ENCODE results near the gene OPRL1.

Gene OPRL1

DNA sequence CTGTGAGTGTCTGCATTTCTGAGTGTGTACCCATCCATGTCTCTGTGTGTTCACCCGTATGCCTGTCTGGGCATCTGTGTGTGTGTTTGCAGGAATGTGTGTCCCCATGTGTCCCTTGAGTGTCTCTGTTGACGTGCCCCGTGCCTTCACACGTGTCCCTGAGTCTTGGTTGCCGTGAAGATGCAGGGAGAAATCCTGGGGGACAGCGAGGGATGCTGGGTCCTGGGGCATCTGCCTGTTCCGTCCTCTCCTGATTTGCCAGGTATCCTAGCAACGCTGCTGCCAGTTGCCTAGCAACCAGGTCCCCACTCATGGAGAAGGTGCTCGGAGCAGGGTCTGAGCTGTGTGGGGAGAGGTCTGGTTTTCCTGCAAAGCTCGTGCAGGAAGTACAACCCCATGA is 10.3 kb downstream of the OPRL1 start:
- Histone ChIP-seq H3K9me3 (ENCODE audit: control extremely low read depth in 1 of 5, control insufficient read depth in 4 of 5, insufficient read depth in 2 of 5, low read depth in 1 of 5, low read length in 4 of 5) (peaks cover 0 to 11% (median 0%) of the 10 kb centered on the region in 5 experiments), H3K27me3 (replicated peaks in 2 of 5; ENCODE audit: control insufficient read depth in 4 of 5, insufficient read depth in 5 of 5, low read length in 4 of 5) (no peaks in the 10 kb centered on the region), H3K36me3 (ENCODE audit: control insufficient read depth in 4 of 4, insufficient read depth in 4 of 4, low read length in 3 of 4) (peaks cover 0 to 2% (median 0%) of the 10 kb centered on the region in 4 experiments), H3K4me1 (ENCODE audit: control extremely low read depth in 1 of 4, control insufficient read depth in 4 of 4, insufficient read depth in 4 of 4, low read length in 3 of 4) (peaks cover 0 to 3% (median 1%) of the 10 kb centered on the region in 4 experiments), H3K4me3 (ENCODE audit: control insufficient read depth in 1 of 7, extremely low read depth in 1 of 7, insufficient read depth in 4 of 7, low read depth in 2 of 7, low read length in 6 of 7) (no peak overlapping the region), H3K27ac (ENCODE audit: insufficient read depth in 1 of 2, low read depth in 1 of 2, low read length in 2 of 2, poor library complexity in 1 of 2, severe bottlenecking in 2 of 2) (no peak overlapping the region)
- 94% methylated on average over 8 of the region's 10 CpGs for WGBS (ENCODE audit: insufficient coverage)
- no peak for DNase-seq
- CTCF ChIA-PET: interaction anchor here (1.2 to 1.3 kb wide), 3 partner anchors 12 to 21 kb away, joined by 3 to 4 read pairs (median 4); no protein-coding TSS in a partner anchor
- POLR2A ChIA-PET: no interaction called here

- ChIA-PET POLR2A (no interaction called here), CTCF (interaction anchor here (0.9 to 1.3 kb wide), 2 partner anchors 11 to 19 kb away, joined by 3 to 4 read pairs; no protein-coding TSS in a partner anchor)
- no peak overlapping the region for H3K27ac ChIP-seq (ENCODE audit: insufficient read depth in 1 of 2, low read depth in 1 of 2, low read length in 2 of 2, poor library complexity in 1 of 2, severe bottlenecking in 2 of 2)
- no peak for DNase-seq
- H3K4me3 ChIP-seq (ENCODE audit: control insufficient read depth in 1 of 7, extremely low read depth in 1 of 7, insufficient read depth in 4 of 7, low read depth in 2 of 7, low read length in 6 of 7): no peak overlapping the region
- H3K27me3 ChIP-seq (replicated peaks in 2 of 5; ENCODE audit: control insufficient read depth in 4 of 5, insufficient read depth in 5 of 5, low read length in 4 of 5): no peaks in the 10 kb centered on the region
- H3K4me1 ChIP-seq (ENCODE audit: control extremely low read depth in 1 of 4, control insufficient read depth in 4 of 4, insufficient read depth in 4 of 4, low read length in 3 of 4): peaks cover 0 to 3% (median 0%) of the 10 kb centered on the region in 4 experiments
- 97% methylated on average over 19 of the region's 19 CpGs for WGBS (ENCODE audit: insufficient coverage)
- peaks cover 0 to 11% (median 0%) of the 10 kb centered on the region in 5 experiments for H3K9me3 ChIP-seq (ENCODE audit: control extremely low read depth in 1 of 5, control insufficient read depth in 4 of 5, insufficient read depth in 2 of 5, low read depth in 1 of 5, low read length in 4 of 5)
- H3K36me3 ChIP-seq (ENCODE audit: control insufficient read depth in 4 of 4, insufficient read depth in 4 of 4, low read length in 3 of 4): peaks cover under 1 to 5% (median 3%) of the 10 kb centered on the region in 4 experiments
Measured at GRCh38 chr20:64091340-64091739, 11.5 kb downstream of the OPRL1 start.

DNA sequence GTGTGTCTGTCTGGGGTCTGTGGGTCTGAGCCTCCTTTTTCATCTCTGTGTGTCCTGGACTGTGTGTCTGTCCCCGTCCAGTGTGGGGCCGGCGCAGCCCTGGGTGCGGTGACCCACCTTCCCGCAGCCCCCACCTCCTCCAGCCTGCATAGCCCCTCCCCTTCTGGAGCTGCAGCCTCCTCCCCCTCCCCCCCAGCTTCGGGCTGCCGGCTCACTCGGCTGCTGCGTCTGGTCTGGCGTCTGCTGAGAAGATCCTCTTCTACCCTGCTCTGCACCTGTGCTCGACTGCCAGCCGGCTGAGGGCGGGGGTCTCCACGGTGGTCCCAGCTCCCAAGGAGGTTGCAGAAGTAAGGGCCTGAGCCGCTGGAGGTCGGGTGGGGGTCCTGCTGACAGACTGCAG is 11.9 kb downstream of the OPRL1 start:
- ChIA-PET POLR2A (no interaction called here), CTCF (interaction anchor here (0.9 kb wide), 1 partner anchor 18 kb away, joined by 3 read pairs; no protein-coding TSS in a partner anchor)
- no peak for DNase-seq
- WGBS (ENCODE audit: insufficient coverage): 76% methylated on average over 9 of the region's 16 CpGs
- Histone ChIP-seq H3K27me3 (replicated peaks in 2 of 5; ENCODE audit: control insufficient read depth in 4 of 5, insufficient read depth in 5 of 5, low read length in 4 of 5) (no peaks in the 10 kb centered on the region), H3K4me3 (ENCODE audit: control insufficient read depth in 1 of 7, extremely low read depth in 1 of 7, insufficient read depth in 4 of 7, low read depth in 2 of 7, low read length in 6 of 7) (no peak overlapping the region), H3K27ac (ENCODE audit: insufficient read depth in 1 of 2, low read depth in 1 of 2, low read length in 2 of 2, poor library complexity in 1 of 2, severe bottlenecking in 2 of 2) (no peak overlapping the region), H3K9me3 (ENCODE audit: control extremely low read depth in 1 of 5, control insufficient read depth in 4 of 5, insufficient read depth in 2 of 5, low read depth in 1 of 5, low read length in 4 of 5) (peaks cover 0 to 9% (median 0%) of the 10 kb centered on the region in 5 experiments), H3K36me3 (ENCODE audit: control insufficient read depth in 4 of 4, insufficient read depth in 4 of 4, low read length in 3 of 4) (peaks cover 2 to 9% (median 6%) of the 10 kb centered on the region in 4 experiments), H3K4me1 (ENCODE audit: control extremely low read depth in 1 of 4, control insufficient read depth in 4 of 4, insufficient read depth in 4 of 4, low read length in 3 of 4) (peaks cover 0 to 3% (median 0%) of the 10 kb centered on the region in 4 experiments)

GRCh38 chr20:64092258-64093012 is 12.6 kb downstream of the OPRL1 start:
- peaks cover 0 to 3% (median 0%) of the 10 kb centered on the region in 4 experiments for H3K4me1 ChIP-seq (ENCODE audit: control extremely low read depth in 1 of 4, control insufficient read depth in 4 of 4, insufficient read depth in 4 of 4, low read length in 3 of 4)
- H3K4me3 ChIP-seq (ENCODE audit: control insufficient read depth in 1 of 7, extremely low read depth in 1 of 7, insufficient read depth in 4 of 7, low read depth in 2 of 7, low read length in 6 of 7): no peak overlapping the region
- no peak for DNase-seq
- peaks cover 2 to 16% (median 5%) of the 10 kb centered on the region in 4 experiments for H3K36me3 ChIP-seq (ENCODE audit: control insufficient read depth in 4 of 4, insufficient read depth in 4 of 4, low read length in 3 of 4)
- ChIA-PET CTCF (interaction anchor here (0.8 to 0.9 kb wide), 2 partner anchors 8 to 18 kb away, joined by 3 read pairs; partner anchors contain the start of gene LKAAEAR1), POLR2A (no interaction called here)
- H3K27ac ChIP-seq (ENCODE audit: insufficient read depth in 1 of 2, low read depth in 1 of 2, low read length in 2 of 2, poor library complexity in 1 of 2, severe bottlenecking in 2 of 2): no peak overlapping the region
- peaks cover 0 to 7% (median 0%) of the 10 kb centered on the region in 5 experiments for H3K9me3 ChIP-seq (ENCODE audit: control extremely low read depth in 1 of 5, control insufficient read depth in 4 of 5, insufficient read depth in 2 of 5, low read depth in 1 of 5, low read length in 4 of 5)
- no peaks in the 10 kb centered on the region for H3K27me3 ChIP-seq (replicated peaks in 2 of 5; ENCODE audit: control insufficient read depth in 4 of 5, insufficient read depth in 5 of 5, low read length in 4 of 5)
- WGBS (ENCODE audit: insufficient coverage): 90% methylated on average over 18 of the region's 27 CpGs

DNA sequence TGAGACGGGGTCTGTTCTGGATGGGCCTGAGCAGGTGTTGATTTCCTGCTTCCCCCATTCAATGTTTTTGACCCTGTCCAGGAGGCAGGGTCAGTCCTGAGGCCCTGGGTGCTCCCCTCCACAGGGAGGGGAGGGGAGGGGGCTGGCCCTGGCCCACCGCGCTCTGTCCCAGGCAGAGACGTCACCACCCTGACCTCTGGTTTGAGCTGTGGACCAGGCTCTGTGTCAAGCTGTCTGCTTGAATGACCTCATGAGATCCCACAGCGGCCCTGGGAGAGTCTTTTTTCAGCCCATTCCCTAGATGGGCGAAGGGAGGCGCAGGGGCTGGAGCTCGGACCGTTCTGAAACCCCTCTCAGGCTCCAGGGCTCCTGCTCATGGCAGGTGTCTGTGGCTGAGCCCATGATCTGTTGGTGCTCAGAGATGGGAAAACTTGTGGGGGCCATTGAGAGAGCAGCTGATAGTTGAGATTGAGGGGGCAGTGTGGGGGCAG is 13.2 kb downstream of the OPRL1 start:
- ChIA-PET POLR2A (no interaction called here), CTCF (interaction anchor here (0.8 kb wide), 1 partner anchor 9 kb away, joined by 3 read pairs; the partner anchor contains the start of gene LKAAEAR1)
- no peak for DNase-seq
- H3K27me3 ChIP-seq (replicated peaks in 2 of 5; ENCODE audit: control insufficient read depth in 4 of 5, insufficient read depth in 5 of 5, low read length in 4 of 5): no peaks in the 10 kb centered on the region
- H3K27ac ChIP-seq (ENCODE audit: insufficient read depth in 1 of 2, low read depth in 1 of 2, low read length in 2 of 2, poor library complexity in 1 of 2, severe bottlenecking in 2 of 2): no peak overlapping the region
- peaks cover 0 to under 1% (median 0%) of the 10 kb centered on the region in 5 experiments for H3K9me3 ChIP-seq (ENCODE audit: control extremely low read depth in 1 of 5, control insufficient read depth in 4 of 5, insufficient read depth in 2 of 5, low read depth in 1 of 5, low read length in 4 of 5)
- H3K4me3 ChIP-seq (ENCODE audit: control insufficient read depth in 1 of 7, extremely low read depth in 1 of 7, insufficient read depth in 4 of 7, low read depth in 2 of 7, low read length in 6 of 7): no peak overlapping the region
- peaks cover 0 to 3% (median 0%) of the 10 kb centered on the region in 4 experiments for H3K4me1 ChIP-seq (ENCODE audit: control extremely low read depth in 1 of 4, control insufficient read depth in 4 of 4, insufficient read depth in 4 of 4, low read length in 3 of 4)
- H3K36me3 ChIP-seq (ENCODE audit: control insufficient read depth in 4 of 4, insufficient read depth in 4 of 4, low read length in 3 of 4): peaks cover 2 to 21% (median 7%) of the 10 kb centered on the region in 4 experiments
- WGBS (ENCODE audit: insufficient coverage): 88% methylated on average over 8 of the region's 9 CpGs

- POLR2A ChIA-PET: no interaction called here
- no peak overlapping the region for H3K27ac ChIP-seq (ENCODE audit: insufficient read depth in 1 of 2, low read depth in 1 of 2, low read length in 2 of 2, poor library complexity in 1 of 2, severe bottlenecking in 2 of 2)
- no peak overlapping the region for H3K4me3 ChIP-seq (ENCODE audit: control insufficient read depth in 1 of 7, extremely low read depth in 1 of 7, insufficient read depth in 4 of 7, low read depth in 2 of 7, low read length in 6 of 7)
- 100% methylated on average over 2 of the region's 4 CpGs for WGBS (ENCODE audit: insufficient coverage)
- peaks cover 0 to 3% (median 0%) of the 10 kb centered on the region in 4 experiments for H3K4me1 ChIP-seq (ENCODE audit: control extremely low read depth in 1 of 4, control insufficient read depth in 4 of 4, insufficient read depth in 4 of 4, low read length in 3 of 4)
- CTCF ChIA-PET: interaction anchor here (0.9 to 2.2 kb wide), 3 partner anchors 10 to 24 kb away, joined by 3 to 10 read pairs (median 3); no protein-coding TSS in a partner anchor
- DNase-seq: no peak
- H3K36me3 ChIP-seq (ENCODE audit: control insufficient read depth in 4 of 4, insufficient read depth in 4 of 4, low read length in 3 of 4): peaks cover 2 to 42% (median 15%) of the 10 kb centered on the region in 4 experiments
- no peaks in the 10 kb centered on the region for H3K9me3 ChIP-seq (ENCODE audit: control extremely low read depth in 1 of 5, control insufficient read depth in 4 of 5, insufficient read depth in 2 of 5, low read depth in 1 of 5, low read length in 4 of 5)
- H3K27me3 ChIP-seq (replicated peaks in 2 of 5; ENCODE audit: control insufficient read depth in 4 of 5, insufficient read depth in 5 of 5, low read length in 4 of 5): no peaks in the 10 kb centered on the region
Measured at GRCh38 chr20:64095455-64095854, 15.6 kb downstream of the OPRL1 start.

DNA sequence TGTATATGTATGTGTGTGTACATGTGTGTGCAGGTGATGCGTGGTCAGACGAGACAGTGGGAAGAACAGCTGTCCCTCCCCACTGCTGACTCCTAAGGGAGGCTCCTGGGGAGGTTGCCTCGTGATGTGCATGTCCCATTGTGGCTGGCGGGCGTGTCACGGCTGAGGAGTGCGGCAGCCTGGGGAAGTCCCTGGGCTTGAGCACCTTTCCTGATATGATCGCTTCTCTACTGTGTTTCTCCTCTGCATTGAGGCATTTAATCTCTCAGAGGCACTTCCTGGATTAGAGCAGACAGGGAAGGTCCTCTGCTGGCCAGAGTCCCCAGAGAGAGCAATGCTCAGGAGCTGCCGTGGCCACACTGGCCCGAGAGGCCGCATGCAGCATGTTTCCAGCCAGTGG is 16.0 kb downstream of the OPRL1 start:
- Histone ChIP-seq H3K9me3 (ENCODE audit: control extremely low read depth in 1 of 5, control insufficient read depth in 4 of 5, insufficient read depth in 2 of 5, low read depth in 1 of 5, low read length in 4 of 5) (no peaks in the 10 kb centered on the region), H3K27me3 (replicated peaks in 2 of 5; ENCODE audit: control insufficient read depth in 4 of 5, insufficient read depth in 5 of 5, low read length in 4 of 5) (no peaks in the 10 kb centered on the region), H3K4me1 (ENCODE audit: control extremely low read depth in 1 of 4, control insufficient read depth in 4 of 4, insufficient read depth in 4 of 4, low read length in 3 of 4) (peaks cover 0 to 3% (median 0%) of the 10 kb centered on the region in 4 experiments), H3K36me3 (ENCODE audit: control insufficient read depth in 4 of 4, insufficient read depth in 4 of 4, low read length in 3 of 4) (peaks cover 2 to 43% (median 15%) of the 10 kb centered on the region in 4 experiments), H3K4me3 (ENCODE audit: control insufficient read depth in 1 of 7, extremely low read depth in 1 of 7, insufficient read depth in 4 of 7, low read depth in 2 of 7, low read length in 6 of 7) (no peak overlapping the region), H3K27ac (ENCODE audit: insufficient read depth in 1 of 2, low read depth in 1 of 2, low read length in 2 of 2, poor library complexity in 1 of 2, severe bottlenecking in 2 of 2) (no peak overlapping the region)
- CTCF ChIA-PET: interaction anchor here (0.9 to 2.2 kb wide), 4 partner anchors 10 to 24 kb away, joined by 3 to 10 read pairs (median 4); partner anchors contain the start of gene LKAAEAR1
- no peak for DNase-seq
- WGBS (ENCODE audit: insufficient coverage): 95% methylated on average over 9 of the region's 11 CpGs
- POLR2A ChIA-PET: no interaction called here

All from common myeloid progenitor, CD34-positive (primary cell).